Measurements from ENCODE around the gene SSTR4. TPM values are rescaled to one million over a fixed set of nuclear protein-coding genes. Genes with fewer than 3 reads are reported as not detected.

Gene SSTR4
- total RNA-seq, 1 experiment from 2014 or later = not detected

GRCh38 chr20:23037017-23037481, 1.9 kb downstream of the SSTR4 start:
- TF ChIP-seq GRHL2 (CRISPR knock-in tag; IDR thresholded peaks at IDR 0.05; ENCODE audit: insufficient replicate concordance, severe bottlenecking) = no peak
- no peak for TF ChIP-seq MAX (CRISPR knock-in tag; IDR thresholded peaks at IDR 0.05)
- TF ChIP-seq KAT7 (CRISPR knock-in tag; IDR thresholded peaks at IDR 0.05; ENCODE audit: borderline replicate concordance) = no peak
- no peak for TF ChIP-seq SMAD4 (CRISPR knock-in tag; IDR thresholded peaks at IDR 0.05)
- no peak for TF ChIP-seq PRDM15 (CRISPR knock-in tag; IDR thresholded peaks at IDR 0.05)
- TF ChIP-seq ZNF317 (CRISPR knock-in tag; IDR thresholded peaks at IDR 0.05; ENCODE audit: borderline replicate concordance, low read depth) = no peak
- TF ChIP-seq JUN (CRISPR knock-in tag; IDR thresholded peaks at IDR 0.05) = no peak
- no peak for TF ChIP-seq USF2 (CRISPR knock-in tag; IDR thresholded peaks at IDR 0.05)
- TF ChIP-seq TEAD4 (CRISPR knock-in tag; IDR thresholded peaks at IDR 0.05) = no peak
- TF ChIP-seq CTCF (IDR thresholded peaks at IDR 0.05) = no peak
- no peak for TF ChIP-seq ZNF671 (CRISPR knock-in tag; IDR thresholded peaks at IDR 0.05)
- TF ChIP-seq FOXP1 (CRISPR knock-in tag; IDR thresholded peaks at IDR 0.05; ENCODE audit: borderline replicate concordance) = no peak
- no peak for TF ChIP-seq PRRX2 (CRISPR knock-in tag; IDR thresholded peaks at IDR 0.05)
- no peak for TF ChIP-seq ATF3 (CRISPR knock-in tag; conservative IDR thresholded peaks at IDR 0.05)
- no peak for TF ChIP-seq OVOL2 (CRISPR knock-in tag; IDR thresholded peaks at IDR 0.05; ENCODE audit: borderline replicate concordance)
- POLR2A ChIA-PET = no interaction called here
- peaks cover 91% of the 10 kb centered on the region for H3K27me3 Mint-ChIP-seq (ENCODE audit: low read depth)
- no peak for DNase-seq (ENCODE audit: low spot score)
- H3K27ac Mint-ChIP-seq = no peak overlapping the region
- peak overlapping the region; percentile 16; the same call in 1 of the 2 replicates for H3K4me3 Mint-ChIP-seq
- peaks cover 3% of the 10 kb centered on the region; the same call in 1 of the 2 replicates for H3K9me3 Mint-ChIP-seq
- peaks cover 26% of the 10 kb centered on the region for H3K4me1 Mint-ChIP-seq
- CTCF ChIA-PET = interaction anchor here (1.2 to 1.4 kb wide), 2 partner anchors 12 to 14 kb away, joined by 3 to 4 read pairs; no protein-coding TSS in a partner anchor
- ATAC-seq = no peak
- H3K36me3 Mint-ChIP-seq = no peaks in the 10 kb centered on the region; the same call in 1 of the 2 replicates

GRCh38 chr20:23039136-23039875, 4.2 kb downstream of the SSTR4 start:
- DNase-seq (ENCODE audit: low spot score) (no peak), ATAC-seq (no peak)
- H3K4me3 Mint-ChIP-seq = no peak overlapping the region
- ChIA-PET CTCF (interaction anchor here (1.4 kb wide), 1 partner anchor 12 kb away, joined by 3 read pairs; no protein-coding TSS in a partner anchor), POLR2A (no interaction called here)
- H3K9me3 Mint-ChIP-seq = peaks cover 3% of the 10 kb centered on the region; the same call in 1 of the 2 replicates
- H3K4me1 Mint-ChIP-seq = peaks cover 48% of the 10 kb centered on the region
- H3K27ac Mint-ChIP-seq = no peak overlapping the region
- peaks cover 84% of the 10 kb centered on the region for H3K27me3 Mint-ChIP-seq (ENCODE audit: low read depth)
- H3K36me3 Mint-ChIP-seq = no peaks in the 10 kb centered on the region; the same call in 1 of the 2 replicates
- TF ChIP-seq MXD4 (CRISPR knock-in tag; IDR thresholded peaks at IDR 0.05; ENCODE audit: borderline replicate concordance) = no peak
- no peak for TF ChIP-seq ZBTB43 (CRISPR knock-in tag; IDR thresholded peaks at IDR 0.05)
- TF ChIP-seq FOXK1 (CRISPR knock-in tag; IDR thresholded peaks at IDR 0.05) = no peak
- no peak for TF ChIP-seq NFATC4 (CRISPR knock-in tag; IDR thresholded peaks at IDR 0.05)
- TF ChIP-seq ATF3 (CRISPR knock-in tag; conservative IDR thresholded peaks at IDR 0.05) = no peak
- no peak for TF ChIP-seq SMAD4 (CRISPR knock-in tag; IDR thresholded peaks at IDR 0.05)
- TF ChIP-seq HMGXB4 (CRISPR knock-in tag; IDR thresholded peaks at IDR 0.05) = no peak
- TF ChIP-seq FOXP4 (CRISPR knock-in tag; IDR thresholded peaks at IDR 0.05) = no peak

Data from WTC11 (cell line).